Panc1 (cell line): ENCODE data around the gene ANAPC16.

Source experiments
- CTCF ChIP-seq: fragments of 450-650 bp; IDR thresholded peaks from 2 replicates; pipeline ENCODE4 v1.5.1; 2017; ENCODE audit warnings: mild to moderate bottlenecking
- POLR2AphosphoS5 ChIP-seq: IDR thresholded peaks from 2 replicates; pipeline ENCODE4 v1.6.1; 2012; ENCODE audit warnings: mild to moderate bottlenecking, low read depth, low read length, moderate library complexity
- REST ChIP-seq, 2 experiments: IDR thresholded peaks; 2 replicates each; pipeline ENCODE4 v1.6.1; 2011 to 2012; ENCODE audit warnings: low read depth in 2 of 2, control low read depth in 1 of 2, low read length in 1 of 2, mild to moderate bottlenecking in 1 of 2, moderate library complexity in 1 of 2; ENCODE audit not compliant: insufficient read depth in 1 of 2
- SIN3A ChIP-seq: IDR thresholded peaks from 2 replicates; pipeline ENCODE4 v1.6.1; 2012; ENCODE audit warnings: low read depth, mild to moderate bottlenecking, low read length, moderate library complexity, borderline replicate concordance; ENCODE audit not compliant: insufficient read depth
- TCF7L2 ChIP-seq: IDR thresholded peaks from 2 replicates; pipeline ENCODE4 v1.6.1; 2011; ENCODE audit warnings: mild to moderate bottlenecking, low read depth, low read length, inconsistent platforms

GRCh38 chr10:72265508-72265907 lies 49.7 kb downstream of the ANAPC16 start:
- TF ChIP-seq CTCF = no peak
- no peak for TF ChIP-seq REST (IDR thresholded peaks at IDR 0.05; ENCODE audit: insufficient read depth in 1 of 2, low read depth in 2 of 2, low read length in 1 of 2)
- TF ChIP-seq SIN3A = no peak
- TF ChIP-seq TCF7L2 = no peak
- TF ChIP-seq POLR2AphosphoS5 = no peak
